Measurements from ENCODE around the gene SIDT1. TPM values are rescaled to one million over a fixed set of nuclear protein-coding genes. Genes with fewer than 3 reads are reported as not detected.

SIDT1 gene
- total and polyA plus RNA-seq, 2 donors (not counting 1 experiment from before 2014, with no cell fraction given) = 0.01 TPM; not detected in 1

DNA sequence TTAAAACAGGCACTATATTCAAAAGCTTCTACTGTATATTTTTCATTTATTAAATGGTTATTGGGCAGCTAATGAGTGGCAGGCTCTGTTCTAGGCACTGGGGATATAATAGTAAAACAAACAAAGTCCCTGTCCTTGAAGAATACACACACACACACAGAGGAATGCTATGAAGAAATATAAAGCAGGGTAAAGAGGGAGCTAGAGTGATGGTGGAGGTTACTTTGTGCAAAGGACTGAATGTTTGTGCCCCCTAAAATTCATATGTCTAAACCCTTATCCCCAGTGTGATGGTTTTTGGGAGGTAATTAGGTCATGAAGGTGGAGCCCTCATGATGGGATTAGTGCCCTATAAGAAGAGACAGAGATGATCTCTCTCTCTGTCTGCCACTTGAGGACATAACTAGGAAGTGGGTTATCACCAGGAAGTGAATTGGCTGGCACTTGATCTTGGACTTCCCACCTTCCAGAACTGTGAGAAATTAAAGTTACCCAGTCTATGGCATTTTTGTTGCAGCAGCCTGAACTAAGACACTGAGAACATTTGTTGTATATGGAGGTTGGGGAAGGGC, 132.3 kb downstream of the SIDT1 start:
- Histone ChIP-seq H3K4me3 (replicated peaks in 1 of 4; ENCODE audit: control extremely low read depth in 1 of 4, insufficient read depth in 1 of 4, low read depth in 3 of 4, low read length in 4 of 4) (no peak overlapping the region), H3K27me3 (ENCODE audit: control insufficient read depth, insufficient read depth, low read length) (no peaks in the 10 kb centered on the region), H3K4me2 (ENCODE audit: extremely low read depth, insufficient read depth, low read length) (no peak overlapping the region), H3K79me2 (ENCODE audit: control insufficient read depth, insufficient read depth, low read length) (no peaks in the 10 kb centered on the region), H3K4me1 (ENCODE audit: control insufficient read depth, extremely low read depth, insufficient read depth, low read length) (peaks cover 6% of the 10 kb centered on the region), H4K20me1 (ENCODE audit: control insufficient read depth, extremely low read depth, insufficient read depth, low read length) (no peaks in the 10 kb centered on the region), H3K27ac (ENCODE audit: insufficient read depth, low read length) (no peak overlapping the region), H3K36me3 (ENCODE audit: control insufficient read depth, insufficient read depth, low read length) (peaks cover 1% of the 10 kb centered on the region), H2AFZ (ENCODE audit: low read length) (no peak overlapping the region), H3K9ac (ENCODE audit: insufficient read depth, low read length) (no peak overlapping the region), H3K9me3 (ENCODE audit: control insufficient read depth, insufficient read depth, low read depth, low read length) (no peaks in the 10 kb centered on the region)
- DNase-seq (ENCODE audit: low read depth in 2 of 2) = no peak
- TF ChIP-seq CTCF (conservative IDR thresholded peaks at IDR 0.05 in 1 of 2, IDR thresholded peaks at IDR 0.05 in 1 of 2; ENCODE audit: low read depth in 1 of 2, low read length in 2 of 2) = no peak
- TF ChIP-seq EZH2 (IDR thresholded peaks at IDR 0.05; ENCODE audit: low read length, missing control alignments) = no peak

DNA sequence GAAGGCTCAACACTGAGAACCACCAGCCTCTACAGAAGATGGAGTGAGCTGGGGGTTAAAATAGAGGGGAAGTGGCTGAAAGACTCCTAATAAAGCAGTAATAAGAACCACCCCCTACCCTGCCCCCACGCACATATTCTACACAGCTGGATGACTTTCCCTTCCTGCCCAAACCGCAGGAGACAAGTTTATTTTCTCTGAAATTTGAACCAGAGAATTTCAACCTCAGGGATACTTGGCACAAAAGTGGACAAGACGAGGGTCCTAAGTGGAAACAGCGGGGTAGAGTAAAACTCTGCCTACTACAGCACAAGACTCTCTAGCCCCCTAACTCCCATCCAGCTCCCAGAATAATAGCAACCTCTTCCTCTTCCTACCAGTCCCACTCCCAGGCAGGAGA, 135.7 kb downstream of the SIDT1 start:
- H4K20me1 ChIP-seq (ENCODE audit: control insufficient read depth, extremely low read depth, insufficient read depth, low read length) = no peaks in the 10 kb centered on the region
- H3K4me2 ChIP-seq (ENCODE audit: extremely low read depth, insufficient read depth, low read length) = peak overlapping the region; percentile 80
- TF ChIP-seq CTCF (conservative IDR thresholded peaks at IDR 0.05 in 1 of 2, IDR thresholded peaks at IDR 0.05 in 1 of 2; ENCODE audit: low read depth in 1 of 2, low read length in 2 of 2) = no peak
- no peak overlapping the region for H3K27ac ChIP-seq (ENCODE audit: insufficient read depth, low read length)
- no peak overlapping the region for H2AFZ ChIP-seq (ENCODE audit: low read length)
- H3K4me3 ChIP-seq (replicated peaks in 1 of 4; ENCODE audit: control extremely low read depth in 1 of 4, insufficient read depth in 1 of 4, low read depth in 3 of 4, low read length in 4 of 4) = peak overlapping the region in 3 of 4 experiments; percentile 10 to 35 (median 11)
- no peaks in the 10 kb centered on the region for H3K36me3 ChIP-seq (ENCODE audit: control insufficient read depth, insufficient read depth, low read length)
- H3K9ac ChIP-seq (ENCODE audit: insufficient read depth, low read length) = no peak overlapping the region
- H3K27me3 ChIP-seq (ENCODE audit: control insufficient read depth, insufficient read depth, low read length) = no peaks in the 10 kb centered on the region
- no peaks in the 10 kb centered on the region for H3K9me3 ChIP-seq (ENCODE audit: control insufficient read depth, insufficient read depth, low read depth, low read length)
- peak; percentile 50 to 86 for DNase-seq (ENCODE audit: low read depth in 2 of 2)
- H3K79me2 ChIP-seq (ENCODE audit: control insufficient read depth, insufficient read depth, low read length) = no peaks in the 10 kb centered on the region
- peaks cover 6% of the 10 kb centered on the region for H3K4me1 ChIP-seq (ENCODE audit: control insufficient read depth, extremely low read depth, insufficient read depth, low read length)

GRCh38 chr3:113673593-113673992, 141.2 kb downstream of the SIDT1 start:
- no peak for DNase-seq (ENCODE audit: low read depth in 2 of 2)
- no peak overlapping the region for H2AFZ ChIP-seq (ENCODE audit: low read length)
- H4K20me1 ChIP-seq (ENCODE audit: control insufficient read depth, extremely low read depth, insufficient read depth, low read length) = no peaks in the 10 kb centered on the region
- no peaks in the 10 kb centered on the region for H3K4me1 ChIP-seq (ENCODE audit: control insufficient read depth, extremely low read depth, insufficient read depth, low read length)
- H3K4me2 ChIP-seq (ENCODE audit: extremely low read depth, insufficient read depth, low read length) = no peak overlapping the region
- TF ChIP-seq CTCF (conservative IDR thresholded peaks at IDR 0.05 in 1 of 2, IDR thresholded peaks at IDR 0.05 in 1 of 2; ENCODE audit: low read depth in 1 of 2, low read length in 2 of 2) (no peak), EZH2 (IDR thresholded peaks at IDR 0.05; ENCODE audit: low read length, missing control alignments) (no peak)
- no peaks in the 10 kb centered on the region for H3K27me3 ChIP-seq (ENCODE audit: control insufficient read depth, insufficient read depth, low read length)
- H3K9ac ChIP-seq (ENCODE audit: insufficient read depth, low read length) = no peak overlapping the region
- no peak overlapping the region for H3K27ac ChIP-seq (ENCODE audit: insufficient read depth, low read length)
- H3K9me3 ChIP-seq (ENCODE audit: control insufficient read depth, insufficient read depth, low read depth, low read length) = no peaks in the 10 kb centered on the region
- no peaks in the 10 kb centered on the region for H3K36me3 ChIP-seq (ENCODE audit: control insufficient read depth, insufficient read depth, low read length)
- no peak overlapping the region for H3K4me3 ChIP-seq (replicated peaks in 1 of 4; ENCODE audit: control extremely low read depth in 1 of 4, insufficient read depth in 1 of 4, low read depth in 3 of 4, low read length in 4 of 4)
- no peaks in the 10 kb centered on the region for H3K79me2 ChIP-seq (ENCODE audit: control insufficient read depth, insufficient read depth, low read length)

Measured in fibroblast of lung (primary cell).